ENCODE measurements around the gene UTP4.

UTP4 gene

GRCh38 chr16:69169051-69169450 is 36.6 kb downstream of the UTP4 start:
- H2AFZ ChIP-seq: no peak overlapping the region
- H3K27ac ChIP-seq: no peak overlapping the region
- H3K4me1 ChIP-seq: peaks cover 11% of the 10 kb centered on the region
- H3K9me3 ChIP-seq (ENCODE audit: control insufficient read depth, low read length): no peaks in the 10 kb centered on the region
- TF ChIP-seq CTCF (IDR thresholded peaks at IDR 0.05): no peak
- no peaks in the 10 kb centered on the region for H3K79me2 ChIP-seq
- H3K4me3 ChIP-seq (ENCODE audit: low read depth, low read length): no peak overlapping the region
- no peaks in the 10 kb centered on the region for H3K36me3 ChIP-seq (ENCODE audit: control insufficient read depth, insufficient read depth, low read length)
- H3K9ac ChIP-seq: no peak overlapping the region
- H3K27me3 ChIP-seq (ENCODE audit: control insufficient read depth, insufficient read depth, low read length): no peaks in the 10 kb centered on the region
- H3K4me2 ChIP-seq (ENCODE audit: low read length): no peak overlapping the region

GRCh38 chr16:69169607-69170352 is 37.3 kb downstream of the UTP4 start:
- Histone ChIP-seq H3K79me2 (no peaks in the 10 kb centered on the region), H3K9ac (no peak overlapping the region), H3K4me3 (ENCODE audit: low read depth, low read length) (no peak overlapping the region), H3K9me3 (ENCODE audit: control insufficient read depth, low read length) (no peaks in the 10 kb centered on the region), H3K4me2 (ENCODE audit: low read length) (no peak overlapping the region), H2AFZ (no peak overlapping the region), H3K36me3 (ENCODE audit: control insufficient read depth, insufficient read depth, low read length) (no peaks in the 10 kb centered on the region), H3K27ac (no peak overlapping the region), H3K4me1 (peaks cover 11% of the 10 kb centered on the region), H3K27me3 (ENCODE audit: control insufficient read depth, insufficient read depth, low read length) (no peaks in the 10 kb centered on the region)
- no peak for TF ChIP-seq CTCF (IDR thresholded peaks at IDR 0.05)

GRCh38 chr16:69171325-69172084 is 39.1 kb downstream of the UTP4 start:
- H2AFZ ChIP-seq: peak overlapping the region; percentile 40
- H3K9ac ChIP-seq: no peak overlapping the region
- no peak for TF ChIP-seq CTCF (IDR thresholded peaks at IDR 0.05)
- no peaks in the 10 kb centered on the region for H3K9me3 ChIP-seq (ENCODE audit: control insufficient read depth, low read length)
- no peaks in the 10 kb centered on the region for H3K27me3 ChIP-seq (ENCODE audit: control insufficient read depth, insufficient read depth, low read length)
- H3K27ac ChIP-seq: peak overlapping the region; percentile 52
- H3K4me3 ChIP-seq (ENCODE audit: low read depth, low read length): peak overlapping the region; percentile 24
- H3K4me1 ChIP-seq: peaks cover 11% of the 10 kb centered on the region
- H3K36me3 ChIP-seq (ENCODE audit: control insufficient read depth, insufficient read depth, low read length): no peaks in the 10 kb centered on the region
- H3K4me2 ChIP-seq (ENCODE audit: low read length): peak overlapping the region; percentile 15
- no peaks in the 10 kb centered on the region for H3K79me2 ChIP-seq

GRCh38 chr16:69176033-69176800 is 43.8 kb downstream of the UTP4 start:
- Histone ChIP-seq H3K27me3 (ENCODE audit: control insufficient read depth, insufficient read depth, low read length) (no peaks in the 10 kb centered on the region), H3K4me1 (peaks cover 16% of the 10 kb centered on the region), H3K79me2 (no peaks in the 10 kb centered on the region), H3K9ac (no peak overlapping the region), H3K27ac (no peak overlapping the region), H3K4me3 (ENCODE audit: low read depth, low read length) (no peak overlapping the region), H2AFZ (no peak overlapping the region), H3K36me3 (ENCODE audit: control insufficient read depth, insufficient read depth, low read length) (no peaks in the 10 kb centered on the region), H3K4me2 (ENCODE audit: low read length) (no peak overlapping the region), H3K9me3 (ENCODE audit: control insufficient read depth, low read length) (no peaks in the 10 kb centered on the region)
- no peak for TF ChIP-seq CTCF (IDR thresholded peaks at IDR 0.05)
